ENCODE data around the gene GP1BB.

DNA sequence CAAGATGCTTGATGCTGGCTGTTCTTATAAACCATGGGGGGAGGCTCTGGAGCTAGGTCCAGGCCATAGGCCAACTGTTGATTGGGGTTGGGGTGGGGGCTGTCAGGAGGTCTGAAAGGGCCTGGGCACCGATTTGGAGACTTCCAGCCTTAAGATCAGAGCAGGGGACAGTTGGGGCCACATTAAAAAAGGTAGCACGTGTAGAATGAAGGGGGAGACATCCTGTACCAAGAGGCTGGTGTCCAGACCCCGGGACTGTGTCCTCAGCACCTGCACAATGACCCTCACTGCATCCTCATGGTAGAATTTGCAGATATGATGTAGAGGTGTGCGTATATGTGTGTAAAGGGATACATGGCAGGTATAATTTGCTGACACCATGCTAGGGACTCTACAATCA, 24.8 kb downstream of the GP1BB start:
- TF ChIP-seq, protein P1, sequence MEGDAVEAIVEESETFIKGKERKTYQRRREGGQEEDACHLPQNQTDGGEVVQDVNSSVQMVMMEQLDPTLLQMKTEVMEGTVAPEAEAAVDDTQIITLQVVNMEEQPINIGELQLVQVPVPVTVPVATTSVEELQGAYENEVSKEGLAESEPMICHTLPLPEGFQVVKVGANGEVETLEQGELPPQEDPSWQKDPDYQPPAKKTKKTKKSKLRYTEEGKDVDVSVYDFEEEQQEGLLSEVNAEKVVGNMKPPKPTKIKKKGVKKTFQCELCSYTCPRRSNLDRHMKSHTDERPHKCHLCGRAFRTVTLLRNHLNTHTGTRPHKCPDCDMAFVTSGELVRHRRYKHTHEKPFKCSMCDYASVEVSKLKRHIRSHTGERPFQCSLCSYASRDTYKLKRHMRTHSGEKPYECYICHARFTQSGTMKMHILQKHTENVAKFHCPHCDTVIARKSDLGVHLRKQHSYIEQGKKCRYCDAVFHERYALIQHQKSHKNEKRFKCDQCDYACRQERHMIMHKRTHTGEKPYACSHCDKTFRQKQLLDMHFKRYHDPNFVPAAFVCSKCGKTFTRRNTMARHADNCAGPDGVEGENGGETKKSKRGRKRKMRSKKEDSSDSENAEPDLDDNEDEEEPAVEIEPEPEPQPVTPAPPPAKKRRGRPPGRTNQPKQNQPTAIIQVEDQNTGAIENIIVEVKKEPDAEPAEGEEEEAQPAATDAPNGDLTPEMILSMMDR (IDR thresholded peaks at IDR 0.05; ENCODE audit: low read depth, low read length): no peak
- TF ChIP-seq EZH2phosphoT487 (IDR thresholded peaks at IDR 0.05; ENCODE audit: low read depth): no peak

Data from OCI-LY3 (cell line).